Skeletal muscle satellite cell (primary cell): ENCODE data around the gene HIPK3.

Experiments used
- H3K27me3 ChIP-seq: 2 replicates; pipeline ENCODE4 v1.7.0; 2013; ENCODE audit warnings: low read length; ENCODE audit not compliant: control insufficient read depth, insufficient read depth
- H3K36me3 ChIP-seq: 2 replicates; pipeline ENCODE4 v1.7.0; 2013; ENCODE audit warnings: mild to moderate bottlenecking, control low read depth, low read length; ENCODE audit not compliant: insufficient read depth
- H3K4me1 ChIP-seq: 2 replicates; pipeline ENCODE4 v1.7.0; 2013; ENCODE audit warnings: low read length; ENCODE audit not compliant: control insufficient read depth, insufficient read depth
- H3K4me2 ChIP-seq: 2 replicates; pipeline ENCODE4 v1.7.0; 2013; ENCODE audit warnings: mild to moderate bottlenecking, low read length
- H3K4me3 ChIP-seq: 2 replicates; pipeline ENCODE4 v1.7.0; 2013; ENCODE audit warnings: low read length
- H3K9ac ChIP-seq: 2 replicates; pipeline ENCODE4 v1.7.0; 2013; ENCODE audit warnings: mild to moderate bottlenecking, low read depth, low read length, moderate library complexity
- H3K9me3 ChIP-seq: replicated peaks from 2 replicates; pipeline ENCODE4 v1.7.0; 2013; ENCODE audit warnings: mild to moderate bottlenecking, control low read depth, low read length

HIPK3 gene

GRCh38 chr11:33405834-33406602, 148.8 kb downstream of the HIPK3 start:
- no peak overlapping the region for H3K4me3 ChIP-seq
- H3K4me2 ChIP-seq, result no peak overlapping the region
- H3K9ac ChIP-seq, result no peak overlapping the region
- H3K27me3 ChIP-seq, result no peaks in the 10 kb centered on the region
- no peaks in the 10 kb centered on the region for H3K36me3 ChIP-seq
- no peaks in the 10 kb centered on the region for H3K4me1 ChIP-seq
- H3K9me3 ChIP-seq, result no peaks in the 10 kb centered on the region
